ENCODE measurements around the gene ANAPC7. TPM values are rescaled to one million over a fixed set of nuclear protein-coding genes. Genes with fewer than 3 reads are reported as not detected.
"Not testable (repeated sequence)": the region's sequence is repeated elsewhere in the genome, so short reads cannot be mapped to it uniquely, and the experiment has no call there.

The ANAPC7 gene
- total and polyA plus RNA-seq, 4 donors = 52.1 to 117 (median 73.7) TPM

GRCh38 chr12:110343736-110344555 lies 59.6 kb downstream of the ANAPC7 start:
- Histone ChIP-seq H3K4me3 (ENCODE audit: low read depth, low read length) (no peak overlapping the region), H3K9me3 (ENCODE audit: control insufficient read depth, insufficient read depth, low read length) (no peaks in the 10 kb centered on the region), H3K27ac (ENCODE audit: low read depth, low read length) (no peak overlapping the region), H3K4me1 (ENCODE audit: control insufficient read depth, insufficient read depth, low read length) (peaks cover 2% of the 10 kb centered on the region), H3K36me3 (ENCODE audit: control insufficient read depth, insufficient read depth, low read length) (peaks cover 78% of the 10 kb centered on the region), H3K27me3 (ENCODE audit: control insufficient read depth, insufficient read depth, low read length) (no peaks in the 10 kb centered on the region)
- DNase-seq (ENCODE audit: low read depth in 4 of 6, low spot score in 6 of 6) = no peak
- 100% methylated on average over 2 of the region's 9 CpGs for WGBS (ENCODE audit: insufficient coverage)

GRCh38 chr12:110343114-110343513 lies 60.4 kb downstream of the ANAPC7 start:
- H3K4me1 ChIP-seq (ENCODE audit: control insufficient read depth, insufficient read depth, low read length) = no peaks in the 10 kb centered on the region
- H3K4me3 ChIP-seq (ENCODE audit: low read depth, low read length) = no peak overlapping the region
- H3K27me3 ChIP-seq (ENCODE audit: control insufficient read depth, insufficient read depth, low read length) = no peaks in the 10 kb centered on the region
- no peak overlapping the region for H3K27ac ChIP-seq (ENCODE audit: low read depth, low read length)
- H3K36me3 ChIP-seq (ENCODE audit: control insufficient read depth, insufficient read depth, low read length) = peaks cover 75% of the 10 kb centered on the region
- 69% methylated on average over 2 of the region's 5 CpGs for WGBS (ENCODE audit: insufficient coverage)
- no peaks in the 10 kb centered on the region for H3K9me3 ChIP-seq (ENCODE audit: control insufficient read depth, insufficient read depth, low read length)
- DNase-seq (ENCODE audit: low read depth in 4 of 6, low spot score in 6 of 6) = no peak

GRCh38 chr12:110342157-110342556 lies 61.4 kb downstream of the ANAPC7 start:
- H3K4me3 ChIP-seq (ENCODE audit: low read depth, low read length) = no peak overlapping the region
- no peak for DNase-seq (ENCODE audit: low read depth in 4 of 6, low spot score in 6 of 6)

GRCh38 chr12:110340706-110341105 lies 62.8 kb downstream of the ANAPC7 start:
- DNase-seq (ENCODE audit: low read depth in 4 of 6, low spot score in 6 of 6) = no peak
- H3K27me3 ChIP-seq (ENCODE audit: control insufficient read depth, insufficient read depth, low read length) = no peaks in the 10 kb centered on the region
- no peaks in the 10 kb centered on the region for H3K4me1 ChIP-seq (ENCODE audit: control insufficient read depth, insufficient read depth, low read length)
- 89% methylated on average over 11 of the region's 18 CpGs for WGBS (ENCODE audit: insufficient coverage)
- H3K4me3 ChIP-seq (ENCODE audit: low read depth, low read length) = no peak overlapping the region
- H3K36me3 ChIP-seq (ENCODE audit: control insufficient read depth, insufficient read depth, low read length) = peaks cover 80% of the 10 kb centered on the region
- H3K27ac ChIP-seq (ENCODE audit: low read depth, low read length) = no peak overlapping the region
- H3K9me3 ChIP-seq (ENCODE audit: control insufficient read depth, insufficient read depth, low read length) = no peaks in the 10 kb centered on the region

More at GRCh38 chr12:110342157-110342556, 61.4 kb downstream of the ANAPC7 start:
- Histone ChIP-seq H3K27me3 (ENCODE audit: control insufficient read depth, insufficient read depth, low read length) (no peaks in the 10 kb centered on the region), H3K4me1 (ENCODE audit: control insufficient read depth, insufficient read depth, low read length) (no peaks in the 10 kb centered on the region), H3K36me3 (ENCODE audit: control insufficient read depth, insufficient read depth, low read length) (peaks cover 72% of the 10 kb centered on the region), H3K27ac (ENCODE audit: low read depth, low read length) (no peak overlapping the region), H3K9me3 (ENCODE audit: control insufficient read depth, insufficient read depth, low read length) (no peaks in the 10 kb centered on the region)
- 89% methylated on average over 11 of the region's 15 CpGs for WGBS (ENCODE audit: insufficient coverage)

GRCh38 chr12:110340261-110340660 lies 63.2 kb downstream of the ANAPC7 start:
- not testable (repeated sequence) for H3K4me1 ChIP-seq (ENCODE audit: control insufficient read depth, insufficient read depth, low read length); DNase-seq (ENCODE audit: low read depth in 4 of 6, low spot score in 6 of 6); H3K4me3 ChIP-seq (ENCODE audit: low read depth, low read length); H3K27ac ChIP-seq (ENCODE audit: low read depth, low read length); H3K9me3 ChIP-seq (ENCODE audit: control insufficient read depth, insufficient read depth, low read length); H3K27me3 ChIP-seq (ENCODE audit: control insufficient read depth, insufficient read depth, low read length)
- WGBS (ENCODE audit: insufficient coverage) = 90% methylated on average over 5 of the region's 8 CpGs
- H3K36me3 ChIP-seq (ENCODE audit: control insufficient read depth, insufficient read depth, low read length) = peaks cover 80% of the 10 kb centered on the region

GRCh38 chr12:110339184-110339952 lies 64.1 kb downstream of the ANAPC7 start:
- 84% methylated on average over 3 of the region's 8 CpGs for WGBS (ENCODE audit: insufficient coverage)
- H3K27ac ChIP-seq (ENCODE audit: low read depth, low read length) = no peak overlapping the region
- H3K27me3 ChIP-seq (ENCODE audit: control insufficient read depth, insufficient read depth, low read length) = no peaks in the 10 kb centered on the region

GRCh38 chr12:110338754-110339153 lies 64.8 kb downstream of the ANAPC7 start:
- H3K36me3 ChIP-seq (ENCODE audit: control insufficient read depth, insufficient read depth, low read length) = peaks cover 79% of the 10 kb centered on the region
- 64% methylated on average over 2 of the region's 3 CpGs for WGBS (ENCODE audit: insufficient coverage)
- DNase-seq (ENCODE audit: low read depth in 4 of 6, low spot score in 6 of 6) = no peak
- no peaks in the 10 kb centered on the region for H3K4me1 ChIP-seq (ENCODE audit: control insufficient read depth, insufficient read depth, low read length)
- no peak overlapping the region for H3K4me3 ChIP-seq (ENCODE audit: low read depth, low read length)
- H3K27ac ChIP-seq (ENCODE audit: low read depth, low read length) = no peak overlapping the region
- no peaks in the 10 kb centered on the region for H3K27me3 ChIP-seq (ENCODE audit: control insufficient read depth, insufficient read depth, low read length)
- no peaks in the 10 kb centered on the region for H3K9me3 ChIP-seq (ENCODE audit: control insufficient read depth, insufficient read depth, low read length)

More at GRCh38 chr12:110339184-110339952, 64.1 kb downstream of the ANAPC7 start:
- Histone ChIP-seq H3K9me3 (ENCODE audit: control insufficient read depth, insufficient read depth, low read length) (no peaks in the 10 kb centered on the region), H3K36me3 (ENCODE audit: control insufficient read depth, insufficient read depth, low read length) (peaks cover 80% of the 10 kb centered on the region), H3K4me3 (ENCODE audit: low read depth, low read length) (no peak overlapping the region), H3K4me1 (ENCODE audit: control insufficient read depth, insufficient read depth, low read length) (no peaks in the 10 kb centered on the region)
- DNase-seq (ENCODE audit: low read depth in 4 of 6, low spot score in 6 of 6) = no peak

GRCh38 chr12:110337912-110338710 lies 65.4 kb downstream of the ANAPC7 start:
- Histone ChIP-seq H3K4me3 (ENCODE audit: low read depth, low read length) (no peak overlapping the region), H3K27ac (ENCODE audit: low read depth, low read length) (no peak overlapping the region), H3K4me1 (ENCODE audit: control insufficient read depth, insufficient read depth, low read length) (no peaks in the 10 kb centered on the region), H3K9me3 (ENCODE audit: control insufficient read depth, insufficient read depth, low read length) (no peaks in the 10 kb centered on the region), H3K36me3 (ENCODE audit: control insufficient read depth, insufficient read depth, low read length) (peaks cover 78% of the 10 kb centered on the region), H3K27me3 (ENCODE audit: control insufficient read depth, insufficient read depth, low read length) (no peaks in the 10 kb centered on the region)
- 96% methylated on average over 10 of the region's 11 CpGs for WGBS (ENCODE audit: insufficient coverage)
- no peak for DNase-seq (ENCODE audit: low read depth in 4 of 6, low spot score in 6 of 6)

- WGBS (ENCODE audit: insufficient coverage) = 96% methylated on average over 3 of the region's 4 CpGs
- DNase-seq (ENCODE audit: low read depth in 4 of 6, low spot score in 6 of 6) = no peak
- peaks cover 4% of the 10 kb centered on the region for H3K4me1 ChIP-seq (ENCODE audit: control insufficient read depth, insufficient read depth, low read length)
- no peaks in the 10 kb centered on the region for H3K27me3 ChIP-seq (ENCODE audit: control insufficient read depth, insufficient read depth, low read length)
- no peaks in the 10 kb centered on the region for H3K9me3 ChIP-seq (ENCODE audit: control insufficient read depth, insufficient read depth, low read length)
- no peak overlapping the region for H3K27ac ChIP-seq (ENCODE audit: low read depth, low read length)
- peaks cover 62% of the 10 kb centered on the region for H3K36me3 ChIP-seq (ENCODE audit: control insufficient read depth, insufficient read depth, low read length)
- no peak overlapping the region for H3K4me3 ChIP-seq (ENCODE audit: low read depth, low read length)
These were observed 67.9 kb downstream of the ANAPC7 start for GRCh38 chr12:110335481-110336045.

Data from spinal cord (tissue), 10 donors.